ENCODE measurements around the gene TBC1D1. TPM values are rescaled to one million over a fixed set of nuclear protein-coding genes. Genes with fewer than 3 reads are reported as not detected.

Gene TBC1D1
- total and polyA plus RNA-seq, 2 experiments from 2014 or later = 53.9 to 151 TPM

- DNase-seq (ENCODE audit: low spot score) = no peak
- no peaks in the 10 kb centered on the region for H4K20me1 ChIP-seq (replicated peaks; ENCODE audit: insufficient read depth)
- Mint-ChIP-seq H3K27ac (no peak overlapping the region; the same call in 1 of the 2 replicates), H3K4me1 (peaks cover 63% of the 10 kb centered on the region), H3K9me3 (no peaks in the 10 kb centered on the region), H3K36me3 (ENCODE audit: low read depth) (peaks cover 28% of the 10 kb centered on the region), H3K4me3 (no peak overlapping the region), H3K27me3 (ENCODE audit: insufficient read depth, low read depth, poor library complexity) (peaks cover 2% of the 10 kb centered on the region)
- peaks cover 3% of the 10 kb centered on the region; the same call in 1 of the 2 replicates for H3K36me3 ChIP-seq (ENCODE audit: insufficient read depth)
- H3K4me2 ChIP-seq = no peak overlapping the region
- H3K4me1 ChIP-seq (ENCODE audit: insufficient read depth) = peaks cover 51% of the 10 kb centered on the region
- no peaks in the 10 kb centered on the region; the same call in 1 of the 2 replicates for H3K79me2 ChIP-seq (replicated peaks; ENCODE audit: insufficient read depth)
- H3K27me3 ChIP-seq (ENCODE audit: insufficient read depth) = no peaks in the 10 kb centered on the region
- H3F3A ChIP-seq (replicated peaks; ENCODE audit: low read depth) = peaks cover 8% of the 10 kb centered on the region; the same call in 1 of the 2 replicates
- no peak overlapping the region for H3K4me3 ChIP-seq
- no peaks in the 10 kb centered on the region for H3K9me2 ChIP-seq (ENCODE audit: insufficient read depth)
- no peak overlapping the region for H3K27ac ChIP-seq (ENCODE audit: low read depth)
- no peak for ATAC-seq
- TF ChIP-seq ZNF114 (CRISPR knock-in tag; IDR thresholded peaks at IDR 0.05) (no peak), ETS1 (IDR thresholded peaks at IDR 0.05) (no peak), STAT1 (IDR thresholded peaks at IDR 0.05; ENCODE audit: unreplicated experiment) (no peak), ZNF331 (CRISPR knock-in tag; IDR thresholded peaks at IDR 0.05; ENCODE audit: low read depth) (no peak), POLR2AphosphoS5 (IDR thresholded peaks at IDR 0.05; ENCODE audit: low read depth) (no peak), EZH2phosphoT487 (IDR thresholded peaks at IDR 0.05; ENCODE audit: unreplicated experiment) (no peak), CREB1 (CRISPR knock-in tag; IDR thresholded peaks at IDR 0.05; ENCODE audit: low read depth) (no peak), NANOG (IDR thresholded peaks at IDR 0.05; ENCODE audit: borderline replicate concordance) (no peak)
- TF ChIP-seq, protein P1, sequence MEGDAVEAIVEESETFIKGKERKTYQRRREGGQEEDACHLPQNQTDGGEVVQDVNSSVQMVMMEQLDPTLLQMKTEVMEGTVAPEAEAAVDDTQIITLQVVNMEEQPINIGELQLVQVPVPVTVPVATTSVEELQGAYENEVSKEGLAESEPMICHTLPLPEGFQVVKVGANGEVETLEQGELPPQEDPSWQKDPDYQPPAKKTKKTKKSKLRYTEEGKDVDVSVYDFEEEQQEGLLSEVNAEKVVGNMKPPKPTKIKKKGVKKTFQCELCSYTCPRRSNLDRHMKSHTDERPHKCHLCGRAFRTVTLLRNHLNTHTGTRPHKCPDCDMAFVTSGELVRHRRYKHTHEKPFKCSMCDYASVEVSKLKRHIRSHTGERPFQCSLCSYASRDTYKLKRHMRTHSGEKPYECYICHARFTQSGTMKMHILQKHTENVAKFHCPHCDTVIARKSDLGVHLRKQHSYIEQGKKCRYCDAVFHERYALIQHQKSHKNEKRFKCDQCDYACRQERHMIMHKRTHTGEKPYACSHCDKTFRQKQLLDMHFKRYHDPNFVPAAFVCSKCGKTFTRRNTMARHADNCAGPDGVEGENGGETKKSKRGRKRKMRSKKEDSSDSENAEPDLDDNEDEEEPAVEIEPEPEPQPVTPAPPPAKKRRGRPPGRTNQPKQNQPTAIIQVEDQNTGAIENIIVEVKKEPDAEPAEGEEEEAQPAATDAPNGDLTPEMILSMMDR (conservative IDR thresholded peaks at IDR 0.05; ENCODE audit: low read depth in 2 of 2) = no peak
- no peak overlapping the region for H2AFZ ChIP-seq
These were observed 220.1 kb downstream of the TBC1D1 start for GRCh38 chr4:38111024-38111423.

- Histone ChIP-seq H3K4me2 (no peak overlapping the region), H3K36me3 (ENCODE audit: insufficient read depth) (peaks cover 3% of the 10 kb centered on the region; the same call in 1 of the 2 replicates), H3K4me3 (no peak overlapping the region), H3K9me2 (ENCODE audit: insufficient read depth) (no peaks in the 10 kb centered on the region), H3K79me2 (replicated peaks; ENCODE audit: insufficient read depth) (no peaks in the 10 kb centered on the region; the same call in 1 of the 2 replicates), H4K20me1 (replicated peaks; ENCODE audit: insufficient read depth) (no peaks in the 10 kb centered on the region), H2AFZ (no peak overlapping the region), H3K27me3 (ENCODE audit: insufficient read depth) (no peaks in the 10 kb centered on the region), H3F3A (replicated peaks; ENCODE audit: low read depth) (peaks cover 8% of the 10 kb centered on the region; the same call in 1 of the 2 replicates), H3K4me1 (ENCODE audit: insufficient read depth) (peaks cover 54% of the 10 kb centered on the region), H3K27ac (ENCODE audit: low read depth) (no peak overlapping the region)
- DNase-seq (ENCODE audit: low spot score) = no peak
- Mint-ChIP-seq H3K27me3 (ENCODE audit: insufficient read depth, low read depth, poor library complexity) (peaks cover 6% of the 10 kb centered on the region), H3K27ac (no peak overlapping the region), H3K9me3 (no peaks in the 10 kb centered on the region), H3K4me3 (no peak overlapping the region), H3K36me3 (ENCODE audit: low read depth) (peaks cover 28% of the 10 kb centered on the region), H3K4me1 (peaks cover 62% of the 10 kb centered on the region)
- no peak for ATAC-seq
- TF ChIP-seq ETS1 (IDR thresholded peaks at IDR 0.05) (no peak), STAT1 (IDR thresholded peaks at IDR 0.05; ENCODE audit: unreplicated experiment) (no peak), REST (IDR thresholded peaks at IDR 0.05; ENCODE audit: unreplicated experiment) (no peak), JUNB (IDR thresholded peaks at IDR 0.05; ENCODE audit: unreplicated experiment) (no peak), NANOG (IDR thresholded peaks at IDR 0.05; ENCODE audit: borderline replicate concordance) (no peak), ZNF331 (CRISPR knock-in tag; IDR thresholded peaks at IDR 0.05; ENCODE audit: low read depth) (no peak)
- TF ChIP-seq, protein P1 (conservative IDR thresholded peaks at IDR 0.05; ENCODE audit: low read depth in 2 of 2) = no peak
These were observed 220.8 kb downstream of the TBC1D1 start for GRCh38 chr4:38111717-38112116.

Measured in GM23338 (cell line).